NCI-H69 (cell line): ENCODE results near the gene PDLIM7.
"Not testable (repeated sequence)": the region's sequence is repeated elsewhere in the genome, so short reads cannot be mapped to it uniquely, and the experiment has no call there.

Experiments
- DNase-seq: peaks from one replicate; lab custom pipeline; 2025; lab: John Stamatoyannopoulos, UW

Gene PDLIM7

GRCh38 chr5:177497292-177498012 lies at the start of gene PDLIM7:
TSS of gene PDLIM7 (minus strand) at chr5:177497604. CDS start at chr5:177496512, 1,092 bp downstream.
- DNase-seq: peak; percentile 98

- peak; percentile 79 for DNase-seq
Observed at GRCh38 chr5:177546258-177546741, 48.9 kb upstream of the PDLIM7 start.

GRCh38 chr5:177545487-177546257 lies 48.3 kb upstream of the PDLIM7 start:
- DNase-seq: peak; percentile 61

GRCh38 chr5:177542816-177543465 lies 45.5 kb upstream of the PDLIM7 start:
- DNase-seq: peak; percentile 53

- DNase-seq: no peak
Observed at GRCh38 chr5:177540438-177540837, 43.0 kb upstream of the PDLIM7 start.

- DNase-seq: no peak
Observed at GRCh38 chr5:177539411-177539810, 42.0 kb upstream of the PDLIM7 start.

- no peak for DNase-seq
Observed at GRCh38 chr5:177538876-177539275, 41.5 kb upstream of the PDLIM7 start.

- no peak for DNase-seq
Observed at GRCh38 chr5:177537389-177538361, 40.3 kb upstream of the PDLIM7 start.

- DNase-seq: no peak
Observed at GRCh38 chr5:177536386-177536785, 39.0 kb upstream of the PDLIM7 start.

- no peak for DNase-seq
Observed at GRCh38 chr5:177535125-177535524, 37.7 kb upstream of the PDLIM7 start.

GRCh38 chr5:177534433-177534832 lies 37.0 kb upstream of the PDLIM7 start:
- not testable (repeated sequence) for DNase-seq

GRCh38 chr5:177531209-177531940 lies 34.0 kb upstream of the PDLIM7 start:
- DNase-seq: no peak

GRCh38 chr5:177530638-177531037 lies 33.2 kb upstream of the PDLIM7 start:
- DNase-seq: no peak

GRCh38 chr5:177529247-177530203 lies 32.1 kb upstream of the PDLIM7 start:
- DNase-seq: no peak

- DNase-seq: no peak
Observed at GRCh38 chr5:177528631-177529030, 31.2 kb upstream of the PDLIM7 start.

GRCh38 chr5:177527595-177527994 lies 30.2 kb upstream of the PDLIM7 start:
- DNase-seq: no peak

- no peak for DNase-seq
Observed at GRCh38 chr5:177526791-177527190, 29.4 kb upstream of the PDLIM7 start.

GRCh38 chr5:177526191-177526590 lies 28.8 kb upstream of the PDLIM7 start:
- DNase-seq: no peak

- no peak for DNase-seq
Observed at GRCh38 chr5:177524941-177525655, 27.7 kb upstream of the PDLIM7 start.
